Ovary (tissue), 9 donors: ENCODE data around the gene C15orf61. TPM values are rescaled to one million over a fixed set of nuclear protein-coding genes. Genes with fewer than 3 reads are reported as not detected.
A peak's percentile ranks its signal among the peaks of the same experiment; 100 is the strongest.

Source experiments
- DNase-seq, 5 donors: peaks; one replicate each; pipeline ENCODE4 v3.0.0-alpha.2; 2019 to 2020
- H3K27ac ChIP-seq, 2 donors: fragments of 200-600 bp; one replicate each; pipeline versions ENCODE4 v1.5.1 to v1.8.0; 2019 to 2022
- H3K27me3 ChIP-seq: fragments of 200-600 bp; one replicate; pipeline ENCODE4 v1.8.0; 2022
- H3K36me3 ChIP-seq: fragments of 200-600 bp; sonication (generic); one replicate; pipeline ENCODE4 v1.5.1; 2019
- H3K4me1 ChIP-seq: one replicate; pipeline ENCODE4 v1.8.1; 2013; ENCODE audit warnings: mild to moderate bottlenecking, moderate library complexity; ENCODE audit not compliant: insufficient read depth
- H3K4me3 ChIP-seq: fragments of 200-600 bp; sonication (generic); one replicate; pipeline ENCODE4 v1.5.1; 2017
- H3K9me3 ChIP-seq, 2 donors: fragments of 200-600 bp in 1 of 2; sonication (generic) in 1 of 2; one replicate each; pipeline versions ENCODE4 v1.5.1 to v1.8.1; 2013 to 2019; ENCODE audit warnings: mild to moderate bottlenecking in 1 of 2, moderate library complexity in 1 of 2
- CTCF ChIP-seq, 3 donors: fragments of 450-650 bp in 2 of 3; fragments of 200-600 bp in 1 of 3; IDR thresholded peaks; one replicate each; pipeline versions ENCODE4 v1.5.1 to v1.8.0; 2016 to 2022; ENCODE audit warnings: antibody characterized with exemption in 3 of 3, mild to moderate bottlenecking in 1 of 3
- EP300 ChIP-seq: sonication (generic); formaldehyde crosslinking; IDR thresholded peaks from one replicate; pipeline ENCODE4 v1.6.1; 2017; ENCODE audit warnings: antibody characterized with exemption
- POLR2A ChIP-seq: fragments of 450-650 bp; IDR thresholded peaks from one replicate; pipeline ENCODE4 v1.6.1; 2017; ENCODE audit warnings: antibody characterized with exemption, mild to moderate bottlenecking, moderate library complexity
- WGBS, 3 donors: extraction: QIAGEN DNeasy Blood & Tissue Kit in 1 of 3; methylation state at CpG; one replicate each; pipeline versions ENCODE4 v1.1.5 to v1.1.7; 2013 to 2017; 5-methylcytosine and 5-hydroxymethylcytosine counted together
- intact Hi-C, 4 donors: fragments of 100-400 bp; cut with DNase I; formaldehyde crosslinking; loops; one replicate each; pipeline versions ENCODE4 v1.11.0 to v1.15.1; 2022 to 2023
- polyA plus RNA-seq, 2 donors: library from polyadenylated mRNA; stranded (reverse); fragments of 200-250 nt in 1 of 2; fragments of 350-450 nt in 1 of 2; fragmentation: Illumina TruSeq in 1 of 2; extraction: RNeasy Lipid Tissue Mini Kit (QIAGEN cat#74804) in 1 of 2; gene quantifications; one replicate each; pipeline ENCODE4 v1.2.3, GENCODE V29; 2013 to 2014
- total RNA-seq, 7 donors: library from RNA; depleted of rRNA in 2 of 7; stranded (reverse); fragments of >200 nt in 2 of 7; fragmentation: NEBNext Ultra II Directional in 3 of 7; extraction: Animal tissue kit (Norgen Biotek cat#: 25700) in 3 of 7; gene quantifications; one replicate each; pipeline versions ENCODE4 v1.1.0 to v1.2.4, GENCODE V29; 2016 to 2023
- donor health status: DM: no; HTN: no; CAD: no; lungs with moderate emphysema.
- donor health status: DM: no; HTN: no; CAD: no.
- donor health status: Bipolar disorder and iron deficiency.
- donor health status: DM: yes; HTN: yes; CAD: no.
- donor health status: DM: no; HTN: no; CAD: no.
- donor health status: DM: yes; HTN: yes; CAD: no.

Gene C15orf61
- total and polyA plus RNA-seq, 9 donors: 2.7 to 7.8 (median 6.6) TPM

- 0 to 1% (median 1%) methylated on average over 37 to 91 of the region's 91 CpGs for WGBS, 3 donors
- intact Hi-C loops: loop anchor here in 1 of 4 donors (5.0 kb wide), 1 partner anchor 295 kb away; no protein-coding TSS in a partner anchor
- TF ChIP-seq POLR2A (peak; percentile 44), EP300 (no peak)
These were observed 21.8 kb downstream of the C15orf61 start, which contains the start of gene MAP2K5 for GRCh38 chr15:67542420-67543347. Gene MAP2K5, plus strand, starts transcription at chr15:67542703. Its CDS starts 633 bp downstream, at chr15:67543336.

GRCh38 chr15:67543348-67543718, 22.4 kb downstream of the C15orf61 start:
- Histone ChIP-seq H3K27me3 (no peaks in the 10 kb centered on the region), H3K36me3 (no peaks in the 10 kb centered on the region), H3K9me3 (no peaks in the 10 kb centered on the region), H3K4me1 (peaks cover 2% of the 10 kb centered on the region), H3K4me3 (peak overlapping the region; percentile 94), H3K27ac (peak overlapping the region in 1 of 2 donors; percentile 82)
- intact Hi-C loops: loop anchor here in 1 of 4 donors (5.0 kb wide), 1 partner anchor 294 kb away; no protein-coding TSS in a partner anchor
- TF ChIP-seq POLR2A (no peak), CTCF (IDR thresholded peaks at IDR 0.05) (no peak), EP300 (no peak)
- peak in 1 of 5 donors; percentile 41 for DNase-seq
- WGBS, 3 donors: 10 to 27% (median 15%) methylated on average over 7 of the region's 7 CpGs

More at GRCh38 chr15:67542420-67543347, 21.8 kb downstream of the C15orf61 start, which contains the start of gene MAP2K5:
- Histone ChIP-seq H3K27me3 (no peaks in the 10 kb centered on the region), H3K27ac (peak within 1 kb of the TSS; percentile 54 to 82), H3K9me3 (no peaks in the 10 kb centered on the region), H3K36me3 (no peaks in the 10 kb centered on the region), H3K4me1 (peaks cover 2% of the 10 kb centered on the region), H3K4me3 (peak within 1 kb of the TSS; percentile 94)
- DNase-seq: peak; percentile 80 to 89 (median 86)

- Histone ChIP-seq H3K9me3 (no peaks in the 10 kb centered on the region), H3K36me3 (no peaks in the 10 kb centered on the region), H3K27me3 (no peaks in the 10 kb centered on the region), H3K27ac (no peak overlapping the region), H3K4me1 (peaks cover 2% of the 10 kb centered on the region), H3K4me3 (no peak overlapping the region)
- DNase-seq: no peak
- intact Hi-C loops: loop anchor here in 1 of 4 donors (5.0 kb wide), 1 partner anchor 293 kb away; no protein-coding TSS in a partner anchor
- TF ChIP-seq CTCF (IDR thresholded peaks at IDR 0.05) (no peak), POLR2A (no peak), EP300 (no peak)
- WGBS, 3 donors: 76 to 83% (median 78%) methylated on average over 3 of the region's 3 CpGs
These were observed 23.5 kb downstream of the C15orf61 start for GRCh38 chr15:67544475-67544874.

GRCh38 chr15:67545864-67546263, 24.9 kb downstream of the C15orf61 start:
- Histone ChIP-seq H3K9me3 (no peaks in the 10 kb centered on the region), H3K4me3 (no peak overlapping the region), H3K36me3 (no peaks in the 10 kb centered on the region), H3K27me3 (no peaks in the 10 kb centered on the region), H3K27ac (no peak overlapping the region), H3K4me1 (peaks cover 2% of the 10 kb centered on the region)
- DNase-seq: no peak
- intact Hi-C loops: no loop called here
- 72 to 94% (median 84%) methylated on average over 3 of the region's 3 CpGs for WGBS, 3 donors
- TF ChIP-seq EP300: no peak
- TF ChIP-seq POLR2A: no peak
- no peak for TF ChIP-seq CTCF (IDR thresholded peaks at IDR 0.05)
